Nephron (organoid): ENCODE results near the gene TRPT1.
A peak's percentile ranks its signal among the peaks of the same experiment; 100 is the strongest.

Source experiments
- H3K27ac Mint-ChIP-seq, 3 experiments: 2 replicates each; pipeline ENCODE4 v1.8.0; 2020; ENCODE audit warnings: mixed read lengths in 3 of 3, mild to moderate bottlenecking in 2 of 3, moderate library complexity in 1 of 3
- H3K27me3 Mint-ChIP-seq: 2 replicates; pipeline ENCODE4 v1.8.0; 2021; ENCODE audit warnings: low read depth, mild to moderate bottlenecking, moderate library complexity, mixed read lengths
- H3K36me3 Mint-ChIP-seq: 2 replicates; pipeline ENCODE4 v1.8.0; 2020; ENCODE audit warnings: low read depth, mixed read lengths
- H3K4me1 Mint-ChIP-seq: 2 replicates; pipeline ENCODE4 v1.8.0; 2020; ENCODE audit warnings: mixed read lengths
- H3K4me3 Mint-ChIP-seq, 3 experiments: 2 replicates each; pipeline ENCODE4 v1.8.0; 2020; ENCODE audit warnings: mild to moderate bottlenecking in 3 of 3, mixed read lengths in 3 of 3, moderate library complexity in 2 of 3
- H3K9me3 Mint-ChIP-seq: 2 replicates; pipeline ENCODE4 v1.8.0; 2020; ENCODE audit warnings: mixed read lengths
- TF ChIP-seq, protein P1 (sequence below), 3 experiments: fragments of 200-600 bp; sonication (generic); IDR thresholded peaks; one replicate each; pipeline ENCODE4 v1.5.0; 2021; ENCODE audit warnings: antibody characterized with exemption in 3 of 3; ENCODE audit not compliant: unreplicated experiment in 3 of 3

The TRPT1 gene

DNA sequence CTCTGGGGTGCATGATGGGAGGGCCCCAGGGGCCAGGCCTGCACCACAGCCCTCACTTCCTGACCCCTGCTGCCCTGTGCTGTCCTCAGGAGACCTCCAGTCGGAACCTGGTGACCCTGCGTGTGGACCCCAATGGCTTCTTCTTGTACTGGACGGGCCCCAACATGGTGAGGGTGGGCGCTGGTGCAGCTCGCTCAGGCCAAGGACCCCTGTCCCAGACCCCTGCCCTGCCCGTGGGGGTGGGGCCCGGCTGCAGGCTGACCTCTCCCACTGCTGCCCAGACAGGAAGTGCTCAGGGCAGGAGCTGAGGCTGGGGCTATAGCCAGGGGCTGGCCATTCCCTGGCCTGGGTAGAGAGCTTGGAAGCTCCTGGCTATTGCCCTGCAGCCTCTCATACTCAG, 28.3 kb upstream of the TRPT1 start:
- H3K27me3 Mint-ChIP-seq, result no peaks in the 10 kb centered on the region
- no peak overlapping the region for H3K27ac Mint-ChIP-seq
- H3K36me3 Mint-ChIP-seq, result peaks cover 14% of the 10 kb centered on the region

DNA sequence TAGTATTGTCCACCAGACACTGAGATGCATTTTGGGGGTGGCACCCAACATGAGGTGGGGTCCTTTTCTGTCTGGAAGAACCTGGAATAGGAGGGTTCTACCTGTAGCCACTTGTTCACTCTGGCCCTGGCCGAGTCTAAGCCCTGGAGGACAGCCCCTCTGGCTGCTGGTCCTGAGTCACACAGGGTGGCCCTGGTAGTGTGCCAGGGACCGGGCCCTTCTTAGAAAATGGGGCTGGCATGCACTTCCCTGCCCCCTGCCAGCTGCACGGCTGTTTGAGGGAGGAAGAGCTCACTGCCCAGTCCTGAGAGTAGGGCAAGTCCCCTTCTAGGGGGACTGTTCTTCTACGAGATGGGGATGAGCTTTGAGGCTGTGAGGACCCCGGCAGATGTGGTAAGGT, 27.5 kb upstream of the TRPT1 start:
- H3K27ac Mint-ChIP-seq, result no peak overlapping the region
- TF ChIP-seq, protein P1, sequence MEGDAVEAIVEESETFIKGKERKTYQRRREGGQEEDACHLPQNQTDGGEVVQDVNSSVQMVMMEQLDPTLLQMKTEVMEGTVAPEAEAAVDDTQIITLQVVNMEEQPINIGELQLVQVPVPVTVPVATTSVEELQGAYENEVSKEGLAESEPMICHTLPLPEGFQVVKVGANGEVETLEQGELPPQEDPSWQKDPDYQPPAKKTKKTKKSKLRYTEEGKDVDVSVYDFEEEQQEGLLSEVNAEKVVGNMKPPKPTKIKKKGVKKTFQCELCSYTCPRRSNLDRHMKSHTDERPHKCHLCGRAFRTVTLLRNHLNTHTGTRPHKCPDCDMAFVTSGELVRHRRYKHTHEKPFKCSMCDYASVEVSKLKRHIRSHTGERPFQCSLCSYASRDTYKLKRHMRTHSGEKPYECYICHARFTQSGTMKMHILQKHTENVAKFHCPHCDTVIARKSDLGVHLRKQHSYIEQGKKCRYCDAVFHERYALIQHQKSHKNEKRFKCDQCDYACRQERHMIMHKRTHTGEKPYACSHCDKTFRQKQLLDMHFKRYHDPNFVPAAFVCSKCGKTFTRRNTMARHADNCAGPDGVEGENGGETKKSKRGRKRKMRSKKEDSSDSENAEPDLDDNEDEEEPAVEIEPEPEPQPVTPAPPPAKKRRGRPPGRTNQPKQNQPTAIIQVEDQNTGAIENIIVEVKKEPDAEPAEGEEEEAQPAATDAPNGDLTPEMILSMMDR (IDR thresholded peaks at IDR 0.05; ENCODE audit: unreplicated experiment in 3 of 3), result no peak
- H3K4me3 Mint-ChIP-seq, result peak overlapping the region; percentile 41 to 79 (median 76)
- H3K27me3 Mint-ChIP-seq, result no peaks in the 10 kb centered on the region
- no peaks in the 10 kb centered on the region for H3K9me3 Mint-ChIP-seq
- H3K4me1 Mint-ChIP-seq, result peaks cover 13% of the 10 kb centered on the region
- H3K36me3 Mint-ChIP-seq, result peaks cover 12% of the 10 kb centered on the region

More for the DNA sequence above, 28.3 kb upstream of the TRPT1 start:
- no peaks in the 10 kb centered on the region for H3K9me3 Mint-ChIP-seq
- peak overlapping the region; percentile 42 to 76 (median 45) for H3K4me3 Mint-ChIP-seq
- H3K4me1 Mint-ChIP-seq, result peaks cover 8% of the 10 kb centered on the region
- TF ChIP-seq, protein P1 (IDR thresholded peaks at IDR 0.05; ENCODE audit: unreplicated experiment in 3 of 3), result no peak

DNA sequence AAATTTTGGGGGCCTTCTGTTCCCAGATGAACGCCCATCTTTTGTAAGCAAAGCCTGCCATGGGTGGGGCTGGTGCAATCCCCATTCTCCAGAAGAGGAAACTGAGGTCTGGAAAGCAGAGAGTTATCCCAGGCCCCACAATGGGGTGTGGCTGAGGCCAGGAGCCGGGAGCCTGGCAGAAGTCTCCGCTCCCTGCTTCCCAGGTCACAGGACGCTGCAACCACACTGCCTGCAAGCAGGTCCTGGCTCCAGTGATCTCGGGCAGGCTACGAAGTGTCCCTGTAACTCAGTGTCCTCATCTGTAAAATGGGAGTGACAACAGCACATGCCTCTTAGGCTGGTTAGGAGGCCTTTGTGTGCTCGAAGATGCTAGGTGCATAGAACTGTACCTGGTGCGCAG, 27.1 kb upstream of the TRPT1 start:
- peaks cover 15% of the 10 kb centered on the region for H3K4me1 Mint-ChIP-seq
- peak overlapping the region; percentile 46 to 79 (median 76) for H3K4me3 Mint-ChIP-seq
- H3K9me3 Mint-ChIP-seq, result no peaks in the 10 kb centered on the region
- peaks cover 10% of the 10 kb centered on the region for H3K36me3 Mint-ChIP-seq
- TF ChIP-seq, protein P1 (IDR thresholded peaks at IDR 0.05; ENCODE audit: unreplicated experiment in 3 of 3), result no peak
- H3K27me3 Mint-ChIP-seq, result no peaks in the 10 kb centered on the region
- H3K27ac Mint-ChIP-seq, result no peak overlapping the region

DNA sequence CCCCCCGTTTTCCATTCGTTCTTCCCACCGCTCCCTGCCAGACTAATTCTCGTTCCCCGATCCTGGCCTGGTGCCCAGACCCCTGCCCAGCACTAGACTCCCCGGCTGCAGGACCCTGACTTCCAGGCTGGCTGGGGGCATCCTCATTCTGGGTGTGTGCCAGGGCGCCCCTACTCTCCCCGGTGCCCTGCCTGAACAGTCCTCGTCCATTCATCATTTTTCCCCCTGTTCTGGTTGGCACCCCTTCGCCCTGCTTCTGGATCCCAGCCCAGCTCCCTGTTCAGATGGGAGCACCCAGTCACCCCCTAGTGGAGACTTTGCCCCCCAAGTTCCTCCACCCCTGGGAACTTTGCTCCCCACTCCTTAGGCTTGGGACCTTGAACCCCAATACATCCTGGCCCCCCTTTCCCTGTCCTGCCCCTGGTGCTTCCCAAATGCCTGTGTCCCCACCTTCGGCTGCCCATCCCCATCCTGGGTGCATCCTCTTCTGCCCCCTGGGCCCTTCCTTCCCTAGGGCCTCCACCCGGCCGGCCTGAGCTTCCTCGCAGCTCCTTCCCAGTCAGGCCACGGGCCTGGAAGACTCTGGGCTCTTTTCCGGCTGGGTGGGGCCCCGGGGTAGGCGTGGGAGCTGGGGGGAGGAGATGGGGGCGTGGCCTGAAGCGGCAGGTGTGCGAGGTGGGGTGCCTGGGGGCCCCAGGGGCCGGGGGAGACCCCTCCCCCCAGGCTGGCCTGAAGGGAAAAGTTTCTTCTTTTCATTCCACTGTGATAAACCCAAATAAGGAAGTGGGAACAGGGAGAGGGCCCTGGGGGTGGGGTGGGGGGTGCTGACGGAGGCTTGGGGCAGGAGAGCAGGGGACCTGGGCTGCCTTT, 26.3 kb upstream of the TRPT1 start:
- no peaks in the 10 kb centered on the region for H3K9me3 Mint-ChIP-seq
- peak overlapping the region in 1 of 3 experiments; percentile 66 for H3K27ac Mint-ChIP-seq
- TF ChIP-seq, protein P1 (IDR thresholded peaks at IDR 0.05; ENCODE audit: unreplicated experiment in 3 of 3), result peak in 1 of 3 experiments; percentile 17
- H3K36me3 Mint-ChIP-seq, result peaks cover 3% of the 10 kb centered on the region
- H3K4me1 Mint-ChIP-seq, result peaks cover 19% of the 10 kb centered on the region
- H3K4me3 Mint-ChIP-seq, result peak overlapping the region; percentile 89 to 91 (median 89)
- H3K27me3 Mint-ChIP-seq, result no peaks in the 10 kb centered on the region

DNA sequence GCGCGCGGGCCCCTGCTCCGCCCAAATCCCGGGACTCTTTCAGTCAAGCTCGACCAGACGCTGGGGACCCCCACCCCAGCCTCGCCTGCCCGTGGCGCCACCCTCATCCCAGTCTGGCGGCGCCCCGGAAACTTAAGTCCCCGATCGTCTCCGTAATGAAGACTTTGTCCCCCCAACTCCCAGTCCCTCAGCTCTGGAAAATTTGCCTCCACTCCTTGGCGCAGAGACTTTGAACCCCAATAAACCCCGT, 25.7 kb upstream of the TRPT1 start:
- Mint-ChIP-seq H3K27me3 (no peaks in the 10 kb centered on the region), H3K4me1 (peaks cover 19% of the 10 kb centered on the region), H3K27ac (no peak overlapping the region), H3K4me3 (peak overlapping the region; percentile 89 to 91 (median 89)), H3K9me3 (no peaks in the 10 kb centered on the region), H3K36me3 (peaks cover 3% of the 10 kb centered on the region)
- TF ChIP-seq, protein P1 (IDR thresholded peaks at IDR 0.05; ENCODE audit: unreplicated experiment in 3 of 3), result no peak
